GM12875 (cell line): ENCODE measurements around the gene NDUFB2.

Experiments used
- H3K4me3 ChIP-seq: one replicate; pipeline ENCODE4 v1.5.1; 2011; ENCODE audit warnings: low read depth, low read length, control low read depth
- CTCF ChIP-seq: IDR thresholded peaks from 2 replicates; pipeline ENCODE4 v1.5.1; 2011; ENCODE audit warnings: low read depth, mild to moderate bottlenecking, control low read depth, inconsistent platforms, low read length, moderate library complexity, borderline replicate concordance; ENCODE audit not compliant: insufficient read depth

NDUFB2 gene

GRCh38 chr7:140677496-140677895 lies 19.0 kb upstream of the NDUFB2 start:
- no peak overlapping the region for H3K4me3 ChIP-seq

GRCh38 chr7:140678081-140678815 lies 18.3 kb upstream of the NDUFB2 start:
- no peak overlapping the region for H3K4me3 ChIP-seq
- TF ChIP-seq CTCF = no peak

More at GRCh38 chr7:140677496-140677895, 19.0 kb upstream of the NDUFB2 start:
- TF ChIP-seq CTCF = no peak

- no peak for TF ChIP-seq CTCF
- no peak overlapping the region for H3K4me3 ChIP-seq
Measured at GRCh38 chr7:140678816-140679130, 17.7 kb upstream of the NDUFB2 start.

- H3K4me3 ChIP-seq = no peak overlapping the region
- no peak for TF ChIP-seq CTCF
Measured at GRCh38 chr7:140679186-140679585, 17.3 kb upstream of the NDUFB2 start.

GRCh38 chr7:140680886-140681285 lies 15.6 kb upstream of the NDUFB2 start:
- no peak overlapping the region for H3K4me3 ChIP-seq
- no peak for TF ChIP-seq CTCF

GRCh38 chr7:140681766-140682165 lies 14.7 kb upstream of the NDUFB2 start:
- TF ChIP-seq CTCF = no peak
- H3K4me3 ChIP-seq = no peak overlapping the region

- no peak for TF ChIP-seq CTCF
- no peak overlapping the region for H3K4me3 ChIP-seq
Measured at GRCh38 chr7:140683657-140684056, 12.9 kb upstream of the NDUFB2 start.
